Neural progenitor cell (in vitro differentiated cells): ENCODE results near the gene MMP25.

Source experiments
- EZH2 ChIP-seq: fragments of 200-600 bp; sonication (generic); IDR thresholded peaks from 2 replicates; pipeline ENCODE4 v1.6.1; 2017; ENCODE audit warnings: antibody characterized with exemption, mild to moderate bottlenecking, moderate library complexity
- EZH2phosphoT487 ChIP-seq: fragments of 200-600 bp; sonication (generic); IDR thresholded peaks from 2 replicates; pipeline ENCODE4 v1.6.1; 2017; ENCODE audit warnings: antibody characterized with exemption
- TF ChIP-seq, protein P1 (sequence below): fragments of 200-600 bp; sonication (generic); IDR thresholded peaks from 2 replicates; pipeline ENCODE4 v1.5.1; 2017; ENCODE audit warnings: antibody characterized with exemption, mild to moderate bottlenecking

GRCh38 chr16:3095869-3096268, 49.5 kb downstream of the MMP25 start:
- TF ChIP-seq, protein P1, sequence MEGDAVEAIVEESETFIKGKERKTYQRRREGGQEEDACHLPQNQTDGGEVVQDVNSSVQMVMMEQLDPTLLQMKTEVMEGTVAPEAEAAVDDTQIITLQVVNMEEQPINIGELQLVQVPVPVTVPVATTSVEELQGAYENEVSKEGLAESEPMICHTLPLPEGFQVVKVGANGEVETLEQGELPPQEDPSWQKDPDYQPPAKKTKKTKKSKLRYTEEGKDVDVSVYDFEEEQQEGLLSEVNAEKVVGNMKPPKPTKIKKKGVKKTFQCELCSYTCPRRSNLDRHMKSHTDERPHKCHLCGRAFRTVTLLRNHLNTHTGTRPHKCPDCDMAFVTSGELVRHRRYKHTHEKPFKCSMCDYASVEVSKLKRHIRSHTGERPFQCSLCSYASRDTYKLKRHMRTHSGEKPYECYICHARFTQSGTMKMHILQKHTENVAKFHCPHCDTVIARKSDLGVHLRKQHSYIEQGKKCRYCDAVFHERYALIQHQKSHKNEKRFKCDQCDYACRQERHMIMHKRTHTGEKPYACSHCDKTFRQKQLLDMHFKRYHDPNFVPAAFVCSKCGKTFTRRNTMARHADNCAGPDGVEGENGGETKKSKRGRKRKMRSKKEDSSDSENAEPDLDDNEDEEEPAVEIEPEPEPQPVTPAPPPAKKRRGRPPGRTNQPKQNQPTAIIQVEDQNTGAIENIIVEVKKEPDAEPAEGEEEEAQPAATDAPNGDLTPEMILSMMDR: no peak
- TF ChIP-seq EZH2 (no peak), EZH2phosphoT487 (no peak)
